HEK293 (cell line): ENCODE results near the gene DKK3.
A peak's percentile ranks its signal among the peaks of the same experiment; 100 is the strongest.

Experiments used
- CTCF ChIA-PET: fragments of 350-600 bp; formaldehyde crosslinking; extraction: SDS; loops from one replicate; lab custom pipeline; 2021; ENCODE audit warnings: antibody characterized with exemption; lab: Yijun Ruan, JAX
- POLR2A ChIA-PET: fragments of 300-600 bp; formaldehyde crosslinking; extraction: SDS; loops from one replicate; lab custom pipeline; 2020; ENCODE audit warnings: antibody characterized with exemption, inconsistent platforms; lab: Yijun Ruan, JAX
- H3K27ac ChIP-seq: fragments of 200-500 bp; sonication (Bioruptor generic); 2 replicates; pipeline ENCODE4 v1.5.1; 2014; ENCODE audit warnings: low read depth, low read length, control low read depth, inconsistent platforms; ENCODE audit errors: extremely low read depth
- H3K36me3 ChIP-seq, 2 experiments: fragments of 200-500 bp in 1 of 2; sonication (Bioruptor generic) in 1 of 2; 1 replicate in 1 of 2; 2 replicates in 1 of 2; pipeline ENCODE4 v1.5.1; 2014 to 2017; ENCODE audit warnings: inconsistent platforms in 2 of 2, low read length in 2 of 2; ENCODE audit not compliant: control insufficient read depth in 2 of 2, insufficient read depth in 1 of 2
- H3K4me1 ChIP-seq: fragments of 200-500 bp; sonication (Bioruptor generic); 2 replicates; pipeline ENCODE4 v1.5.1; 2014; ENCODE audit warnings: mild to moderate bottlenecking, low read length, inconsistent platforms; ENCODE audit not compliant: control insufficient read depth, insufficient read depth
- H3K4me3 ChIP-seq: 2 replicates; pipeline ENCODE4 v1.5.1; 2011; ENCODE audit warnings: low read depth, mild to moderate bottlenecking, control low read depth, low read length, moderate library complexity
- H3K9me3 ChIP-seq: fragments of 200-500 bp; sonication (Bioruptor generic); 2 replicates; pipeline ENCODE4 v1.5.1; 2014; ENCODE audit warnings: low read depth, low read length, inconsistent platforms; ENCODE audit not compliant: control insufficient read depth, insufficient read depth
- CTCF ChIP-seq: fragments of 450-650 bp; formaldehyde crosslinking; IDR thresholded peaks from 2 replicates; pipeline ENCODE4 v1.5.1; 2016; ENCODE audit warnings: missing biosample characterization, missing genetic modification characterization
- GLI4 ChIP-seq: fragments of 450-650 bp; formaldehyde crosslinking; IDR thresholded peaks from 2 replicates; pipeline ENCODE4 v1.5.1; 2016; ENCODE audit warnings: missing biosample characterization, missing genetic modification characterization
- HOXA7 ChIP-seq: sonication (generic); formaldehyde crosslinking; IDR thresholded peaks from 2 replicates; pipeline ENCODE4 v1.8.1; 2022; ENCODE audit warnings: missing genetic modification reagents, borderline replicate concordance
- REPIN1 ChIP-seq: fragments of 450-650 bp; formaldehyde crosslinking; IDR thresholded peaks from 2 replicates; pipeline ENCODE4 v1.5.1; 2017; ENCODE audit warnings: missing biosample characterization, missing genetic modification characterization, low read depth
- SCRT1 ChIP-seq: fragments of 450-650 bp; formaldehyde crosslinking; IDR thresholded peaks from 2 replicates; pipeline ENCODE4 v1.5.1; 2016; ENCODE audit warnings: missing biosample characterization, missing genetic modification characterization, borderline replicate concordance
- SCRT2 ChIP-seq: fragments of 450-650 bp; formaldehyde crosslinking; IDR thresholded peaks from 2 replicates; pipeline ENCODE4 v1.5.1; 2016; ENCODE audit warnings: missing biosample characterization, missing genetic modification characterization
- ZBTB20 ChIP-seq: fragments of 450-650 bp; formaldehyde crosslinking; IDR thresholded peaks from 2 replicates; pipeline ENCODE4 v1.5.1; 2016; ENCODE audit warnings: missing biosample characterization, missing genetic modification characterization
- ZBTB26 ChIP-seq: fragments of 450-650 bp; formaldehyde crosslinking; optimal IDR thresholded peaks from 2 replicates; pipeline ENCODE3; 2016; ENCODE audit warnings: missing biosample characterization, mild to moderate bottlenecking, missing genetic modification characterization
- ZNF10 ChIP-seq: fragments of 450-650 bp; formaldehyde crosslinking; IDR thresholded peaks from 2 replicates; pipeline ENCODE4 v1.5.1; 2017; ENCODE audit warnings: missing biosample characterization, missing genetic modification characterization
- ZNF132 ChIP-seq: fragments of 450-650 bp; formaldehyde crosslinking; IDR thresholded peaks from 2 replicates; pipeline ENCODE4 v1.5.1; 2017; ENCODE audit warnings: missing biosample characterization, missing genetic modification characterization, borderline replicate concordance
- ZNF239 ChIP-seq: fragments of 450-650 bp; formaldehyde crosslinking; IDR thresholded peaks from 2 replicates; pipeline ENCODE4 v1.5.1; 2016; ENCODE audit warnings: missing biosample characterization, missing genetic modification characterization
- ZNF24 ChIP-seq: fragments of 450-650 bp; formaldehyde crosslinking; IDR thresholded peaks from 2 replicates; pipeline ENCODE4 v1.5.1; 2016; ENCODE audit warnings: missing biosample characterization, missing genetic modification characterization
- ZNF311 ChIP-seq: fragments of 450-650 bp; formaldehyde crosslinking; IDR thresholded peaks from 2 replicates; pipeline ENCODE4 v1.5.1; 2017; ENCODE audit warnings: missing biosample characterization, missing genetic modification characterization, borderline replicate concordance
- ZNF341 ChIP-seq: fragments of 450-650 bp; formaldehyde crosslinking; IDR thresholded peaks from 2 replicates; pipeline ENCODE4; 2016; ENCODE audit warnings: low read depth, missing biosample characterization, missing genetic modification characterization
- ZNF529 ChIP-seq: fragments of 450-650 bp; formaldehyde crosslinking; IDR thresholded peaks from 2 replicates; pipeline ENCODE4 v1.5.1; 2017; ENCODE audit warnings: missing genetic modification characterization, missing biosample characterization; ENCODE audit not compliant: insufficient replicate concordance
- ZNF658 ChIP-seq: fragments of 450-650 bp; formaldehyde crosslinking; IDR thresholded peaks from 2 replicates; pipeline ENCODE4; 2016; ENCODE audit warnings: missing biosample characterization, missing genetic modification characterization
- ZNF664 ChIP-seq: fragments of 450-650 bp; formaldehyde crosslinking; IDR thresholded peaks from 2 replicates; pipeline ENCODE4 v1.5.1; 2016; ENCODE audit warnings: missing biosample characterization, missing genetic modification characterization
- ZNF692 ChIP-seq: fragments of 450-650 bp; formaldehyde crosslinking; IDR thresholded peaks from 2 replicates; pipeline ENCODE4 v1.5.1; 2016; ENCODE audit warnings: missing biosample characterization, missing genetic modification characterization
- ZNF768 ChIP-seq: fragments of 450-650 bp; formaldehyde crosslinking; IDR thresholded peaks from 2 replicates; pipeline ENCODE4 v1.5.1; 2018; ENCODE audit warnings: missing biosample characterization, mild to moderate bottlenecking, missing genetic modification characterization
- TF ChIP-seq, protein P1 (sequence below): fragments of 450-650 bp; formaldehyde crosslinking; IDR thresholded peaks from 2 replicates; pipeline ENCODE4 v1.5.1; 2016; ENCODE audit warnings: missing biosample characterization, missing genetic modification characterization
- TF ChIP-seq, protein P2 (sequence below): fragments of 450-650 bp; formaldehyde crosslinking; IDR thresholded peaks from 2 replicates; pipeline ENCODE4 v1.5.1; 2017; ENCODE audit warnings: missing biosample characterization, missing genetic modification characterization

DKK3 gene

DNA sequence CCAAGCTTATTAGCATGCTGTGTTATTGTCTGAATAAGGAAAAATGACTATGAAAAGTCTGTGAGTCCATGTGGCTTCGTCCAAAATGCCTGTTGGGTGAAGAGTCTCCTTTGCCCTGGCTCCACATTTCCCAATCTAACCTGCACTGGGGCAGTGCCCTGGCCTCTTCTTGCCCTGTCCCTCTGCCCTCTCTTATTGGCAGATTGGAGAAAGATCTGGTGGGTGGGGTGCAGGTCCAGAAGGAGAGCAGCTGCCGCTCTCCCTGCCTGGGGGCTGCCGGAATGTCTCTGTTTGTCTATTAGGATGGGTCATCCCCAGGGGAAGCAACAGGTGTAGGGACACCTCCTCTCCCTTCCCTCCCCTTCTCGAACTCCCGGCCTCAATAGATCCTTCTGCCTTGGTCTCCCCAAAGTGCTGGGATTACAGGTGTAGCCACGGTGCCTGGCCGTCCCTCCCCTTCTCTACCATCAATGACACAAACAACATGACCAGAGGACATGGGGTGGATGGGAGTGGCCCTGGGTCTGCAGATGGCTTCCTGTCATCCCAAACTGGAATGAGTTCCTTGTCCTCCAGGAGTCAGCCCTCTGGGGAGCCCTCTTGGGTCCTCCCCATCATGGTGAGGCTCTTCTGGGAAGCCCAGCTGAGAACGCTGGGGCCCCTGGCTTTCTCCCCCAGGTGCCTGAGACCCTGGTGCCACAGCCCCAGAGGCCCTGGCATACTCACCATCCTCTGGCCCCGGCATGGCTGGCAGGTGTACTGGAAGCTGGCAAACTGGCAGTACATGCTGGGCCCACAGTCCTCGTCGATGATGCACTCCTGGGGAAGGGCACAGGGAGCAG, 40.5 kb downstream of the DKK3 start:
- Histone ChIP-seq H3K4me1 (no peaks in the 10 kb centered on the region), H3K4me3 (no peak overlapping the region), H3K36me3 (no peaks in the 10 kb centered on the region), H3K9me3 (no peaks in the 10 kb centered on the region), H3K27ac (no peak overlapping the region)
- CTCF ChIA-PET = interaction anchor here (0.5 to 4.3 kb wide), 17 partner anchors 9 to 721 kb away, joined by 3 to 57 read pairs (median 5); no protein-coding TSS in a partner anchor
- POLR2A ChIA-PET = no interaction called here
- TF ChIP-seq ZNF239 (tag by site-specific recombination) (no peak), ZNF341 (tag by site-specific recombination) (no peak), ZNF529 (no peak), HOXA7 (no peak), ZNF658 (tag by site-specific recombination) (no peak), ZNF692 (tag by site-specific recombination) (no peak), ZNF664 (tag by site-specific recombination) (no peak), GLI4 (tag by site-specific recombination) (no peak), REPIN1 (no peak), SCRT2 (tag by site-specific recombination) (peak; percentile 74), ZNF132 (tag by site-specific recombination) (no peak), SCRT1 (tag by site-specific recombination) (peak; percentile 64; the same call in 1 of the 2 replicates), ZNF768 (no peak), ZBTB26 (tag by site-specific recombination) (no peak), ZBTB20 (no peak), ZNF24 (tag by site-specific recombination) (no peak)
- TF ChIP-seq, protein P1, sequence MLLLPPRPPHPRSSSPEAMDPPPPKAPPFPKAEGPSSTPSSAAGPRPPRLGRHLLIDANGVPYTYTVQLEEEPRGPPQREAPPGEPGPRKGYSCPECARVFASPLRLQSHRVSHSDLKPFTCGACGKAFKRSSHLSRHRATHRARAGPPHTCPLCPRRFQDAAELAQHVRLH (tag by site-specific recombination) = no peak
- TF ChIP-seq, protein P2, sequence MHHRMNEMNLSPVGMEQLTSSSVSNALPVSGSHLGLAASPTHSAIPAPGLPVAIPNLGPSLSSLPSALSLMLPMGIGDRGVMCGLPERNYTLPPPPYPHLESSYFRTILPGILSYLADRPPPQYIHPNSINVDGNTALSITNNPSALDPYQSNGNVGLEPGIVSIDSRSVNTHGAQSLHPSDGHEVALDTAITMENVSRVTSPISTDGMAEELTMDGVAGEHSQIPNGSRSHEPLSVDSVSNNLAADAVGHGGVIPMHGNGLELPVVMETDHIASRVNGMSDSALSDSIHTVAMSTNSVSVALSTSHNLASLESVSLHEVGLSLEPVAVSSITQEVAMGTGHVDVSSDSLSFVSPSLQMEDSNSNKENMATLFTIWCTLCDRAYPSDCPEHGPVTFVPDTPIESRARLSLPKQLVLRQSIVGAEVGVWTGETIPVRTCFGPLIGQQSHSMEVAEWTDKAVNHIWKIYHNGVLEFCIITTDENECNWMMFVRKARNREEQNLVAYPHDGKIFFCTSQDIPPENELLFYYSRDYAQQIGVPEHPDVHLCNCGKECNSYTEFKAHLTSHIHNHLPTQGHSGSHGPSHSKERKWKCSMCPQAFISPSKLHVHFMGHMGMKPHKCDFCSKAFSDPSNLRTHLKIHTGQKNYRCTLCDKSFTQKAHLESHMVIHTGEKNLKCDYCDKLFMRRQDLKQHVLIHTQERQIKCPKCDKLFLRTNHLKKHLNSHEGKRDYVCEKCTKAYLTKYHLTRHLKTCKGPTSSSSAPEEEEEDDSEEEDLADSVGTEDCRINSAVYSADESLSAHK (tag by site-specific recombination) = no peak

GRCh38 chr11:11966826-11967668, 41.4 kb downstream of the DKK3 start:
- POLR2A ChIA-PET = no interaction called here
- Histone ChIP-seq H3K27ac (no peak overlapping the region), H3K36me3 (no peaks in the 10 kb centered on the region), H3K9me3 (no peaks in the 10 kb centered on the region), H3K4me1 (no peaks in the 10 kb centered on the region), H3K4me3 (no peak overlapping the region)
- CTCF ChIA-PET = interaction anchor here (0.5 to 4.3 kb wide), 32 partner anchors 9 to 1034 kb away, joined by 3 to 57 read pairs (median 4); no protein-coding TSS in a partner anchor
- TF ChIP-seq CTCF (tag by site-specific recombination) (peak; percentile 72), ZNF10 (tag by site-specific recombination) (no peak), ZNF311 (no peak)
